ENCODE results near the gene RGS8.

RGS8 gene

DNA sequence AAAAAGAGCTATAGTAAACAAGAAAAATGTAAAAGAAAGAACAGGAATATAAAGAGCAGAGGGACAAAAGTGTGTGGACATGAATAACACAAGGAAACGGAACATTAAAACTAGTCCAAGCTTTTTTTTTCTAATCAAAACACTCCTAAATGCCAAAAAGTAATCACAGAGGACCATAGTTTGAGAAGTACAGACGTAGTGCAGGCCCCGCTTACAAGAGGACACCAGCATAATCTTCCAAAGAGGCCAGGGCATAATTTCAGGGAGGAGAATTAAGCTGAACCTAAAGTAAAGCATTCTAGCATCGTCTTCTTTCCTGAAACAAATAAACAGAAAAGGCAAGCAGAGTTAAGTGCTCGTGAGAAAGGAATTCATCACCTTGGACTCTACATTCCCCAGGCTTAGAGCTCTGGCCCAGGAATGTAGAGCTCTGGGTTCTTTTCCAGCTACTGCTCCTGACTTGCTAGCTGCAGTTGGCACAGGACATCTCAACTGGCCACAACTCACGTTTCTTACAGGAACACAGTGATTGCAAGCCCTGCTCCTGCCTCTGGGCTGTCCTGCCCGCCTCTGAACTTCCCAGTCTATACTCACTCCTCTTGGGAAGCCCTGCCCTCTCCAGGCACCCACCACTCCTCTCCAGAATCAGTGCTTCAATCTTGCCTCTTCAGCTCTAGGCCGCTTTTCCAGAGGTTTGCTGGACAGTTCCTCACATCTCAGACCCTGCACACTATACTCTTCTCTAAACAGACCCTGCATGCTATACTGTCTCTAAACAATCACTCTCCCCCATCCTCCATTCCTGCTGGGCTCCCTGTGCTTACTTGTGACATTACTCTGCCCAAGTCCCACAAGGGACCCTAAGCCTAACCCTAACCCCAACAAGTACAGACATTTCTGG is 9.8 kb downstream of the RGS8 start:
- no peak for TF ChIP-seq CTCF (IDR thresholded peaks at IDR 0.05; ENCODE audit: insufficient read depth, low read depth, low read length, missing control alignments)
- no peak for DNase-seq (ENCODE audit: low read depth)
- no peak overlapping the region for H3K4me3 ChIP-seq (ENCODE audit: low read length)

- DNase-seq (ENCODE audit: low read depth), result no peak
- no peak for TF ChIP-seq CTCF (IDR thresholded peaks at IDR 0.05; ENCODE audit: insufficient read depth, low read depth, low read length, missing control alignments)
- H3K4me3 ChIP-seq (ENCODE audit: low read length), result no peak overlapping the region
Observed at GRCh38 chr1:182672487-182672836, 11.9 kb downstream of the RGS8 start.

- TF ChIP-seq CTCF (IDR thresholded peaks at IDR 0.05; ENCODE audit: insufficient read depth, low read depth, low read length, missing control alignments), result no peak
- no peak overlapping the region for H3K4me3 ChIP-seq (ENCODE audit: low read length)
- no peak for DNase-seq (ENCODE audit: low read depth)
Observed at GRCh38 chr1:182671750-182672486, 12.5 kb downstream of the RGS8 start.

GRCh38 chr1:182670032-182670749 is 14.2 kb downstream of the RGS8 start:
- DNase-seq (ENCODE audit: low read depth), result no peak
- H3K4me3 ChIP-seq (ENCODE audit: low read length), result no peak overlapping the region
- no peak for TF ChIP-seq CTCF (IDR thresholded peaks at IDR 0.05; ENCODE audit: insufficient read depth, low read depth, low read length, missing control alignments)

GRCh38 chr1:182669266-182669665 is 15.1 kb downstream of the RGS8 start:
- no peak for TF ChIP-seq CTCF (IDR thresholded peaks at IDR 0.05; ENCODE audit: insufficient read depth, low read depth, low read length, missing control alignments)
- no peak for DNase-seq (ENCODE audit: low read depth)
- H3K4me3 ChIP-seq (ENCODE audit: low read length), result no peak overlapping the region

- no peak for DNase-seq (ENCODE audit: low read depth)
- no peak for TF ChIP-seq CTCF (IDR thresholded peaks at IDR 0.05; ENCODE audit: insufficient read depth, low read depth, low read length, missing control alignments)
- H3K4me3 ChIP-seq (ENCODE audit: low read length), result no peak overlapping the region
Observed at GRCh38 chr1:182668521-182669054, 15.8 kb downstream of the RGS8 start.

Measured in epithelial cell of esophagus (primary cell).